ENCODE results near the gene HOXC10. TPM values are rescaled to one million over a fixed set of nuclear protein-coding genes. Genes with fewer than 3 reads are reported as not detected.

The HOXC10 gene
- total RNA-seq, 6 donors from 2014 or later, result not detected

DNA sequence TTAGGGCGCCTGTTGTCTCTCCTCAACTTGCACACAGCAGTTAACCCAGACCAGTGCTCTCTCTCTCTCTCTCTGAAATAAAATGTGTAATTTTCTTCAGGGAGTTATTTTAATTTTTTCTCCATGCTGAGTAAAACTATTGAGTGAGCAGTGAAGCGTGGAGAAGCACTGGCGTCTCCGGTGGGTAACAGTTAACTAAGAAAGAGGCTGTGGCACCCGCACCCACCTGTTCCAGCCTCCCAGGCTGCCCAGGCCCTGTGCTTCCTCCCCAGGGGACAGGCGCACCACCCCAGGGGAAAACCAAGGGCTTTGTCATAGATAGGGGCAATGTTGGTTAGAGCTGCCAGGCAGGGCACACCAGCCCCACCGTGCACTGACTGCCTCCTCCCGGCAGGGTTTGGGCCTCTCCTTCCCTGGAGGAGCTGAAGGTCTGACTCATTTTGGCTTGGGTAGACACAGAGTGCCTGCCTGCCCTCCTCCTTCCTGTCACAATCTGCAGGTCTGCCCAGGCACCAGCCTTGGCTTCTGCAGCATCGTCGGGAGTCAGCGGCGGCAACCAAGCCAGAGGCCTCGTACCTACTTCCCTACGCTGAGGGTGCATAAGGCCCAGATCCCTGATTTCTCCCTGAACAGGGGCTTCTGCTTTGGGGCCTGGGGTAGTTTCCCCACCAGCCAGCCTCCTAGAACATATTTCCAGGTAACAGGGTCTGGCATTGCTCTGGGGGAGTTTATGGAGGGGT is 51.8 kb downstream of the HOXC10 start:
- Histone ChIP-seq H3K4me3 (no peak overlapping the region), H3K27ac (no peak overlapping the region), H3K9me3 (peaks cover 0 to 10% (median 7%) of the 10 kb centered on the region in 4 donors), H3K36me3 (no peaks in the 10 kb centered on the region), H3K27me3 (peaks cover 0 to 47% (median 24%) of the 10 kb centered on the region in 4 donors), H3K4me1 (peaks cover 12 to 20% (median 12%) of the 10 kb centered on the region in 4 donors)
- TF ChIP-seq, protein P1, sequence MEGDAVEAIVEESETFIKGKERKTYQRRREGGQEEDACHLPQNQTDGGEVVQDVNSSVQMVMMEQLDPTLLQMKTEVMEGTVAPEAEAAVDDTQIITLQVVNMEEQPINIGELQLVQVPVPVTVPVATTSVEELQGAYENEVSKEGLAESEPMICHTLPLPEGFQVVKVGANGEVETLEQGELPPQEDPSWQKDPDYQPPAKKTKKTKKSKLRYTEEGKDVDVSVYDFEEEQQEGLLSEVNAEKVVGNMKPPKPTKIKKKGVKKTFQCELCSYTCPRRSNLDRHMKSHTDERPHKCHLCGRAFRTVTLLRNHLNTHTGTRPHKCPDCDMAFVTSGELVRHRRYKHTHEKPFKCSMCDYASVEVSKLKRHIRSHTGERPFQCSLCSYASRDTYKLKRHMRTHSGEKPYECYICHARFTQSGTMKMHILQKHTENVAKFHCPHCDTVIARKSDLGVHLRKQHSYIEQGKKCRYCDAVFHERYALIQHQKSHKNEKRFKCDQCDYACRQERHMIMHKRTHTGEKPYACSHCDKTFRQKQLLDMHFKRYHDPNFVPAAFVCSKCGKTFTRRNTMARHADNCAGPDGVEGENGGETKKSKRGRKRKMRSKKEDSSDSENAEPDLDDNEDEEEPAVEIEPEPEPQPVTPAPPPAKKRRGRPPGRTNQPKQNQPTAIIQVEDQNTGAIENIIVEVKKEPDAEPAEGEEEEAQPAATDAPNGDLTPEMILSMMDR (IDR thresholded peaks at IDR 0.05), result no peak
- TF ChIP-seq POLR2AphosphoS5 (IDR thresholded peaks at IDR 0.05), result no peak
- no peak for TF ChIP-seq EP300 (IDR thresholded peaks at IDR 0.05)
- DNase-seq (peak in 1 of 2 donors; percentile 36), ATAC-seq (ENCODE audit: low FRiP score in 2 of 2) (no peak)
- 50 to 71% methylated on average over 14 of the region's 14 CpGs for WGBS, 2 donors

DNA sequence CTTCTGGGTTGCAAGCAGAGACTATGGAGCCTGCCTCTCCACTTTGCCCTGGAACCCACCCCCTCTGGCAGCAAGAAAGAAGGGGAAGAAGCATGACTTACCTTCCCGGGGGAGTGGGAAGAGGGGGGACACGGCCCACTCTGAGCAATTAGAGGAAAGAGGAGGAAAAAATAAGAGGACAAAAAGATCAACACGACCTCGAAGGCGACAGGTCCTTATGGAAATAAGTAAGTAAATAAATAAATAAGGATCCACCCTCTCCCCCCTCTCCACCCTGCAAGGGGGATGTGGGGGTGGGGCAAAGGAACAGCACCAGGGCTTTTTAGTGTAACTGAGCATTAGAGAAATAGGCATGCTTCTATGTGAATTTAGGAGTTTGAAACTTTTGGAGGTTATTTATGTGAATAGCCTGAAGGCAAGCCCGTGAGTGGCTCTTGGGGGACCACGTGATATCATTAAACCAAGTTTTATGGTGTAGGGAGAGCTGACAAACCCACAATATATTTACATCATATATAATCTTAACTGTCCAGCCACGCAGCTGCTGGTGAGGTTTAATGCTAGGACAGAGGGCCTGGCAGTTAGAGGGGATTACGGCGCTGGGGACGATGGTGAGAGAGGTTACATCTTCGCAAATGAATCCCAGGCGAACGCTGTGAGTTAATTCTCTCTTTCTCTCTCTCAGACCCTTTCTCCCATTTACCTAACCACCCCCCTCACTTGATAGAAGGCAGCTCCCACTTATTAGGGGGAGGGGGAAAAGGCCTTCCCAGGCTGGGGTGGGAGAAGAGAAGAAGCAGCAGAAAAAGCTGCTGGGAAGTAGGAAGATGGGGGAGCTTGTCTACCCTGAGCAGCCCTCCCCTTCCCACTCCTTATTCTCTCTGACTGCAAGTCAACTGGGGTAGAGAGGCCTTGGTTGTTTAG is 52.7 kb downstream of the HOXC10 start:
- TF ChIP-seq POLR2AphosphoS5 (IDR thresholded peaks at IDR 0.05) (no peak), POLR2A (IDR thresholded peaks at IDR 0.05) (no peak), EP300 (IDR thresholded peaks at IDR 0.05) (no peak)
- TF ChIP-seq, protein P1 (IDR thresholded peaks at IDR 0.05), result no peak
- DNase-seq (no peak), ATAC-seq (ENCODE audit: low FRiP score in 2 of 2) (no peak)
- no peak overlapping the region for H3K4me3 ChIP-seq
- peaks cover 12 to 20% (median 12%) of the 10 kb centered on the region in 4 donors for H3K4me1 ChIP-seq
- peaks cover 0 to 38% (median 21%) of the 10 kb centered on the region in 4 donors for H3K27me3 ChIP-seq
- WGBS, 2 donors, result 40 to 47% methylated on average over 14 of the region's 14 CpGs
- peaks cover 0 to 7% (median 4%) of the 10 kb centered on the region in 4 donors for H3K9me3 ChIP-seq
- no peak overlapping the region for H3K27ac ChIP-seq
- H3K36me3 ChIP-seq, result no peaks in the 10 kb centered on the region

DNA sequence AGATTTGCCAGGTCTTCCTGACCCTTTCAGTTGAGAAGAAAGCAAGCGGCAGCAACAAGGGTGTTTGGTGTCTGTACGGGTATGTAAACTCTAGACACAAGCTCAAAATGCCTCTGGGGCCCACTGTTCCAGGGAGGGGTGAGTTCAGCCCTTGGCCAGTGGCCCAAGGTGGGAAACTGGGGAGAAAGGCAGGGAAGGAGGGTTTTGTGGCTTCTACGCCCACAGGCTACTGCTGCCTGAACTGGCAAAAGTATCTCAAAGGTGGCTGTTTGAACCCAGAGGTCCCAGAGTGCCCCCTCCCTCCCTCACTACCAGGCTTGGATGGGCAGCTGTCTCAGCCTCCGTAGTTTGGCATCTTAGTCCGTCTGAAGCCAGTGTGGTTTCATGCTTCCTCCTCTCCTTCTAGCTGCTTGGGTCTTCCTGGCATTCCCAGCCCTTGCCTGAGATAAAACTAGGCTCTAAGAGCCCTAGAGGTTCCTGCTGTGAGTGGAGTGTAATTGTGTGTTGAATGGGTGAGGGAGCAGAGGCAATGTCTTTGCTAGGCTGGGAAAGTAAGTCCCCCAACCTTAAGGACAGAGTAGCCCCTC is 53.4 kb downstream of the HOXC10 start:
- TF ChIP-seq, protein P1 (IDR thresholded peaks at IDR 0.05), result no peak
- no peak for TF ChIP-seq POLR2AphosphoS5 (IDR thresholded peaks at IDR 0.05)
- no peak for TF ChIP-seq EP300 (IDR thresholded peaks at IDR 0.05)
- TF ChIP-seq POLR2A (IDR thresholded peaks at IDR 0.05), result no peak
- Histone ChIP-seq H3K4me1 (peaks cover 8 to 14% (median 8%) of the 10 kb centered on the region in 4 donors), H3K4me3 (no peak overlapping the region), H3K27ac (no peak overlapping the region), H3K36me3 (no peaks in the 10 kb centered on the region), H3K9me3 (no peaks in the 10 kb centered on the region), H3K27me3 (peaks cover 0 to 33% (median 16%) of the 10 kb centered on the region in 4 donors)
- 42 to 48% methylated on average over 5 of the region's 5 CpGs for WGBS, 2 donors
- ATAC-seq (ENCODE audit: low FRiP score in 2 of 2) (no peak), DNase-seq (no peak)

DNA sequence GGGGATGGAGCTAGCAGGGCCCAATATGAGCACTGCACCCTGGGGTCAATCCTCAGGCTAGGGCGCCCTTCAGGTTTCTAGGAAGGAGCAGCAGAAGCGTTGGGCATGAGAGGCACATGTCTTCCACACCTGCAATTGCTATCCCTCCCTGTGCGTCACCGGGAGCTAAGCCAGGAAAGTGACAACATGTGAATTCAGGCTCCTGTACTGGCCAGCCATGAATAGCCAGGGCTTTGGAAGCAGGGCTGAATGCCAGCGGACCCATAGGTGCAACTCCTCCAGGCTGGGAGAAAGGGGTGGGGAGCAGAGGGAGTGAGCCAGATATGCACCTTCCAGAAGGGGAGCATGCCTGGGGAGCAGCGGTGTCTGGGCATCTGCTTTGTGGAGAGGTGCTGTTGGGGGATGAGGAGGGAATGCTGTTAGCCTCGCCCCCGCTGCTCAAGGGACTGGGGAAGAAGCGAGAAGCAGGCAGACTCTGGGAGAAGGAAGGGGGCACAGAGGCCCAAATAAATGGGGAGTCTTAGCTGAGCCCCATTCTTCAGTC is 54.0 kb downstream of the HOXC10 start:
- WGBS, 2 donors, result 36 to 43% methylated on average over 5 to 9 of the region's 9 CpGs

More for the DNA sequence above, 54.0 kb downstream of the HOXC10 start:
- ATAC-seq (ENCODE audit: low FRiP score in 2 of 2), result peak in 1 of 2 donors; percentile 28
- Histone ChIP-seq H3K27ac (no peak overlapping the region), H3K4me3 (no peak overlapping the region), H3K36me3 (no peaks in the 10 kb centered on the region), H3K27me3 (peaks cover 0 to 30% (median 12%) of the 10 kb centered on the region in 4 donors), H3K4me1 (peaks cover 2 to 8% (median 5%) of the 10 kb centered on the region in 4 donors), H3K9me3 (no peaks in the 10 kb centered on the region)
- TF ChIP-seq POLR2AphosphoS5 (IDR thresholded peaks at IDR 0.05) (no peak), EP300 (IDR thresholded peaks at IDR 0.05) (no peak), POLR2A (IDR thresholded peaks at IDR 0.05) (no peak)
- TF ChIP-seq, protein P1 (IDR thresholded peaks at IDR 0.05), result no peak
- no peak for DNase-seq
